HFF-Myc (cell line): ENCODE data around the gene COL4A6.
"Not testable (repeated sequence)": the region's sequence is repeated elsewhere in the genome, so short reads cannot be mapped to it uniquely, and the experiment has no call there.

Experiments used
- DNase-seq: peaks from one replicate; pipeline ENCODE4 v3.0.0-alpha.2; 2011; ENCODE audit warnings: low read depth; ENCODE audit errors: extremely low read depth
- H3K4me3 ChIP-seq: replicated peaks from 2 replicates; pipeline ENCODE4 v1.5.1; 2011; ENCODE audit warnings: low read depth, mild to moderate bottlenecking, control low read depth, low read length
- TF ChIP-seq, protein P1 (sequence below): IDR thresholded peaks from 2 replicates; pipeline ENCODE4 v1.5.1; 2012; ENCODE audit warnings: mild to moderate bottlenecking, low read depth, low read length, control low read depth; ENCODE audit errors: missing control alignments

The COL4A6 gene

DNA sequence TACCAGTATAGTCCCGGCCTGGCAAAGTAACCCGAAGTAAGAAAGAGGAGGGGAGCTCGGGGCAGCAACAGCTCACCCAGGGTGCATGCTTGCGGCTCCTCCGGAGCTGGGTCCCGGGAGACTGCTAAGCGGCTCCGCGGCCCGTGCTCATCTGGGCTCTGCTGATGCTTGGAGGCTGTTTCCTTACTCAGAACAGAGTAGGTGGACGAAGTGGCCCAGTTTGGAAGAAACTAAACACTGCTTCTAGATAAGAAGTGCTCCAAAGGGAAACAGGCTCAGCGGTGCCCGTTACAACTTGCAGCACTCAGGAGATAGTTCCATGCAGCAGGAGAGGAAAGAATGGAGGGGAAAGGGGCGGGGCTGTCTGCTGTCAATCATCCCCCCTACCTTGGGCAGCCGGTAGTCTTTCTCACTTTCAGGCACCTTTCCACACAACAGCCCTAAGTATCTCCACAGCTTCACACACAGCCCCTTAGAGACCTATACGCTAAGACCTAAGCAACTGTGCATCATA is at the start of gene COL4A6:
Gene COL4A6, minus strand, starts transcription at position 313 of the 514 bp plus-strand sequence. Its CDS starts 226 bp downstream, at position 87.
- no peak for DNase-seq
- TF ChIP-seq, protein P1, sequence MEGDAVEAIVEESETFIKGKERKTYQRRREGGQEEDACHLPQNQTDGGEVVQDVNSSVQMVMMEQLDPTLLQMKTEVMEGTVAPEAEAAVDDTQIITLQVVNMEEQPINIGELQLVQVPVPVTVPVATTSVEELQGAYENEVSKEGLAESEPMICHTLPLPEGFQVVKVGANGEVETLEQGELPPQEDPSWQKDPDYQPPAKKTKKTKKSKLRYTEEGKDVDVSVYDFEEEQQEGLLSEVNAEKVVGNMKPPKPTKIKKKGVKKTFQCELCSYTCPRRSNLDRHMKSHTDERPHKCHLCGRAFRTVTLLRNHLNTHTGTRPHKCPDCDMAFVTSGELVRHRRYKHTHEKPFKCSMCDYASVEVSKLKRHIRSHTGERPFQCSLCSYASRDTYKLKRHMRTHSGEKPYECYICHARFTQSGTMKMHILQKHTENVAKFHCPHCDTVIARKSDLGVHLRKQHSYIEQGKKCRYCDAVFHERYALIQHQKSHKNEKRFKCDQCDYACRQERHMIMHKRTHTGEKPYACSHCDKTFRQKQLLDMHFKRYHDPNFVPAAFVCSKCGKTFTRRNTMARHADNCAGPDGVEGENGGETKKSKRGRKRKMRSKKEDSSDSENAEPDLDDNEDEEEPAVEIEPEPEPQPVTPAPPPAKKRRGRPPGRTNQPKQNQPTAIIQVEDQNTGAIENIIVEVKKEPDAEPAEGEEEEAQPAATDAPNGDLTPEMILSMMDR = no peak
- H3K4me3 ChIP-seq = no peak within 1 kb of the TSS

DNA sequence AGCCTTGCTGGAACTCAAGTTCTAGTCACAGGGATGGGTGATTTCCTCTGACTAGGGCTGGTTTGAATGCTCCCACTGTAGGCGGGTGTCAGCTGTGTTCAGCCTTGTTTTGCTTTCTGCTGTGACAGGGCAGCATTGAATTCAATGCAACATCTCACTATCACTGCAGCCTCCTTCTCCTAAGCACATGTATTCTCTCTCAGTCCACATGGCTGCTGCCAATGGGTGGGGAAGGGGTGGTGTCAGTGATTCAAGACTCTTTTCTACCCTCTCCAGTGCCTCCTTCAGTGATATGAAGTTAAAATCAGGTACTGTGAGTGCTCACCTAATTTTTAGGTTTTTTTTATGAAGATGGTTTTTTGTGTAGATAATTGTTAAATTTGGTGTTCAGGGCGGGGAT is 47.7 kb upstream of the COL4A6 start:
- TF ChIP-seq, protein P1 = no peak
- no peak for DNase-seq

DNA sequence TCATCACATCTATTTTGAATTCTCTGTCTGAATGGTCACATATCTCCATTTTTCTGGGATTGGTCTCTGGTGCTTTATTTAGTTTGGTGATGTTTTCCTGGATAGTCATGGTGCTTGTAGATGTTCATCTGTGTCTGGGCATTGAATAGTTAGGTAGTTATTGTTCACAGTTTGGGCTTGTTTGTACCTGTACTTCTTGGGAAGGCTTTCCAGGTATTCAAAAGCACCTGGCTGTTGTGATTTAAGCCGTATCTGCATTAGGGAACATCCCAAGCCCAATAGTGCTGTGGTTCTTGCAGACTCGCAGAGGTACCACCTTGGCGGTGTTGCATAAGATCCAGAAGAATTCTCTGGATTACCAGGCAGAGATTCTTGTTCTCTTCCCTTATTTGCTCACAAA is 46.0 kb upstream of the COL4A6 start:
- no peak overlapping the region for H3K4me3 ChIP-seq
- no peak for DNase-seq
- TF ChIP-seq, protein P1 = no peak

More for the DNA sequence above, 47.7 kb upstream of the COL4A6 start:
- no peak overlapping the region for H3K4me3 ChIP-seq

DNA sequence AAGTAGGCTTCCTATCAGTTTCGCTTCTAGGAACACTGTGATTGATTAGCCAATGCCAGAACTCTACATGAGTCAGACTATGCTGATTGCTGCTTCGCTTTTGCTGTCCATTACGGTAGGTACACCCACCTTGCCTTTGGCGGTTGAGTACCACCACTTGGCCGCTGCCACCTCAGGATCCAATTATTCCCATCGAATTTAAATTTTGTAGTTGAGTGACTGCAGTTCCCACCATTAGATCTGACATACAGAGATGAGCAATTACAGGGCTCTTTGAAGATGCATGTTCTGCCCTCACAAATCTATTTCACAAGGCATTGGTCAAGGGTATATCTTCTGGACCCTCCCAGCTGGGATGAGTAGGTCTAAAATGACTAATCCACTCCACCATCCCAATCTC is 43.3 kb upstream of the COL4A6 start:
- not testable (repeated sequence) for H3K4me3 ChIP-seq, DNase-seq

DNA sequence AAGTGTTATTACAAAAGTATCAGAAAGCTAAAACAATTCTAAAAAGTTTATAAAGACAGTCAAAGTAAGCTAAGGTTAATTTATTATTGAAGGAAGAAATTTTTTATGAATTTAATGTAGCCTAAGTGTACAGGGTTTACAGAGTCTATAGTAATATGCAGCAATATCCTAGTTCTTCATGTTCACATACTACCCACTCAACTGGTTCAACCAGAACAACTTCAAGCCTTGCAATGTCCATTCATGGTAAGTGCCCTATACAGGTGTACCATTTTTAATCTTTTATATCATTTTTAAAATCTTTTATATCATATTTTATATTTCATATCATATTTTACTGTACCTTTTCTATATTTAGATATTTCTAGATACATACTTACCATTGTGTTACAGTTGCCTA is 35.8 kb upstream of the COL4A6 start:
- DNase-seq = no peak
- H3K4me3 ChIP-seq = no peak overlapping the region
- TF ChIP-seq, protein P1 = no peak

DNA sequence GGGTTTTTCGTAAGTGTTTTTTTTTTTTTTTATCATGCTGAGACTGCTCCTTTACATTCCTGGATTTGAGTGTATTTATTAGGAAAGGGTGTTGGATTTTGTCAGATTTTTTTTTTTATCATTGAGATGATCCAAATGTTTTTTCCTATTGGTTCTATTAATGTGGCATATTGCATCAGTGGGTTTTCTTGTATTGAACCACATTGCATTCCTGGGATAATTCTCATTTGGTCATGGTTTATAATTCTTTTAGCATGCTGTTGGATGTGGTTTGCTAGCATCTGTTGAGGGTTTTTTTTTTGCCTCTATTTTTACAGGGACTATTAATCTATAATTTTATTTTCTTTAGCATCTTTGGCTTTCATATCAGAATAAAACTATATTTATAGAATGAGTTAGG is 30.3 kb upstream of the COL4A6 start:
- TF ChIP-seq, protein P1 = no peak
- no peak overlapping the region for H3K4me3 ChIP-seq
- no peak for DNase-seq

DNA sequence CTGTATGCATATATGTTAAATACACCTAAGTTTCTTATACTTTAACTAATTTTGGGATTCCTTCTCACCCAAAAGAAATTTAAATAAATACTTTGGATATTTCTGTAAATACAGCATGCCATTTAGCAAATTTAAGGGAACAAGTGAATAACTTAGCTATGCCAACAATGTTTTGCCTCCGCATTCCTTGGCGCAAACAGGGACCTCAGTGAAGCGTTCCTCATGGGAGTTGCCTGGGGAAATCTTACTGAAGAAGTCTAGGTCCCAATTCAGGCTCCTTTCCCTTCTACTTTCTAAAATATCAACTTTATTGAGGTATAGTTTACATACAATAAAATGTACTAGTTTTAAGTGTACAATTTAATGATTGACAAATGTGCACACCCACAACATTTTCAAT is 26.4 kb upstream of the COL4A6 start:
- TF ChIP-seq, protein P1 = no peak
- H3K4me3 ChIP-seq = no peak overlapping the region
- no peak for DNase-seq
